Natural killer cell treated with Interleukin-12 subunit alpha and Interleukin-12 subunit beta and Interleukin-15 and Interleukin-18, amount 100 ng/mL, for 72 hours (primary cell): ENCODE measurements around the gene TFIP11. TPM values are rescaled to one million over a fixed set of nuclear protein-coding genes. Genes with fewer than 3 reads are reported as not detected.

Source experiments
- ATAC-seq, 2 donors: fragments of 150-1000 bp; cut with Tn5 transposase in 1 of 2; sonication (Bioruptor Pico), chemical (Tn5 transposase) in 1 of 2; 2 replicates each; pipeline ENCODE4 v1.10.0; 2021
- DNase-seq: peaks from one replicate; pipeline ENCODE4 v3.0.0; 2022; ENCODE audit warnings: low spot score
- H3K27ac Mint-ChIP-seq, 2 donors: 1 replicate in 1 of 2; 2 replicates in 1 of 2; pipeline ENCODE4 v1.8.0; 2022; ENCODE audit warnings: mixed read lengths in 2 of 2, mild to moderate bottlenecking in 1 of 2, moderate library complexity in 1 of 2
- H3K27me3 Mint-ChIP-seq, 2 donors: 1 replicate in 1 of 2; 2 replicates in 1 of 2; pipeline ENCODE4 v1.8.0; 2022; ENCODE audit warnings: mixed read lengths in 2 of 2
- H3K36me3 Mint-ChIP-seq: one replicate; pipeline ENCODE4 v1.8.0; 2022; ENCODE audit warnings: mixed read lengths
- H3K4me1 Mint-ChIP-seq, 2 donors: 1 replicate in 1 of 2; 2 replicates in 1 of 2; pipeline ENCODE4 v1.8.0; 2022; ENCODE audit warnings: low read depth in 2 of 2, mixed read lengths in 2 of 2, mild to moderate bottlenecking in 1 of 2
- H3K4me3 Mint-ChIP-seq: one replicate; pipeline ENCODE4 v1.8.0; 2022; ENCODE audit warnings: mixed read lengths
- H3K9me3 Mint-ChIP-seq: 2 replicates; pipeline ENCODE4 v1.8.0; 2022; ENCODE audit warnings: mixed read lengths
- total RNA-seq, 2 donors: library from RNA; stranded (reverse); gene quantifications; one replicate each; pipeline ENCODE4 v1.2.3, GENCODE V29; 2022

TFIP11 gene
- total RNA-seq, 2 donors from 2014 or later: 56.5 to 57.7 TPM

- H3K27ac Mint-ChIP-seq: peak overlapping the region; percentile 92 to 99
- peaks cover 11% of the 10 kb centered on the region for H3K36me3 Mint-ChIP-seq
- no peak for DNase-seq
- no peaks in the 10 kb centered on the region for H3K9me3 Mint-ChIP-seq
- ATAC-seq: no peak
- peak overlapping the region; percentile 99 for H3K4me3 Mint-ChIP-seq
- no peaks in the 10 kb centered on the region for H3K27me3 Mint-ChIP-seq
- H3K4me1 Mint-ChIP-seq: peaks cover 37 to 39% of the 10 kb centered on the region in 2 donors
These were observed 1.6 kb upstream of the TFIP11 start for GRCh38 chr22:26513838-26514237.

GRCh38 chr22:26508148-26508547 is 4.1 kb downstream of the TFIP11 start:
- no peaks in the 10 kb centered on the region for H3K9me3 Mint-ChIP-seq
- peaks cover 39 to 40% of the 10 kb centered on the region in 2 donors for H3K4me1 Mint-ChIP-seq
- H3K27me3 Mint-ChIP-seq: no peaks in the 10 kb centered on the region
- ATAC-seq: no peak
- DNase-seq: no peak
- peaks cover 36% of the 10 kb centered on the region for H3K36me3 Mint-ChIP-seq
- H3K27ac Mint-ChIP-seq: no peak overlapping the region
- no peak overlapping the region for H3K4me3 Mint-ChIP-seq

- H3K4me3 Mint-ChIP-seq: peak overlapping the region; percentile 59
- peak overlapping the region; percentile 81 to 96 for H3K27ac Mint-ChIP-seq
- peaks cover 25% of the 10 kb centered on the region in 2 donors for H3K4me1 Mint-ChIP-seq
- no peaks in the 10 kb centered on the region for H3K9me3 Mint-ChIP-seq
- no peaks in the 10 kb centered on the region for H3K27me3 Mint-ChIP-seq
- no peak for ATAC-seq
- peaks cover 50% of the 10 kb centered on the region for H3K36me3 Mint-ChIP-seq
- no peak for DNase-seq
These were observed 8.5 kb downstream of the TFIP11 start for GRCh38 chr22:26503758-26504157.

GRCh38 chr22:26502688-26503561 is 9.3 kb downstream of the TFIP11 start:
- DNase-seq: peak; percentile 73
- H3K4me3 Mint-ChIP-seq: peak overlapping the region; percentile 59
- no peaks in the 10 kb centered on the region for H3K9me3 Mint-ChIP-seq
- peaks cover 25% of the 10 kb centered on the region in 2 donors for H3K4me1 Mint-ChIP-seq
- H3K27ac Mint-ChIP-seq: peak overlapping the region; percentile 81 to 96
- no peaks in the 10 kb centered on the region for H3K27me3 Mint-ChIP-seq
- peak; percentile 87 to 95 for ATAC-seq
- H3K36me3 Mint-ChIP-seq: peaks cover 50% of the 10 kb centered on the region

- no peak for ATAC-seq
- H3K9me3 Mint-ChIP-seq: no peaks in the 10 kb centered on the region
- no peaks in the 10 kb centered on the region for H3K27me3 Mint-ChIP-seq
- peaks cover 54% of the 10 kb centered on the region for H3K36me3 Mint-ChIP-seq
- no peak for DNase-seq
- H3K4me1 Mint-ChIP-seq: peaks cover 25% of the 10 kb centered on the region in 2 donors
- peak overlapping the region; percentile 81 to 96 for H3K27ac Mint-ChIP-seq
- no peak overlapping the region for H3K4me3 Mint-ChIP-seq
These were observed 10.3 kb downstream of the TFIP11 start for GRCh38 chr22:26501996-26502395.

GRCh38 chr22:26499188-26499703 is 13.0 kb downstream of the TFIP11 start:
- Mint-ChIP-seq H3K36me3 (peaks cover 47% of the 10 kb centered on the region), H3K27ac (no peak overlapping the region), H3K9me3 (no peaks in the 10 kb centered on the region), H3K4me1 (peaks cover 22 to 27% of the 10 kb centered on the region in 2 donors), H3K4me3 (no peak overlapping the region), H3K27me3 (no peaks in the 10 kb centered on the region)
- ATAC-seq (no peak), DNase-seq (no peak)

- peaks cover 0 to 11% of the 10 kb centered on the region in 2 donors for H3K4me1 Mint-ChIP-seq
- peaks cover 25% of the 10 kb centered on the region for H3K36me3 Mint-ChIP-seq
- DNase-seq: no peak
- no peak for ATAC-seq
- H3K27me3 Mint-ChIP-seq: no peaks in the 10 kb centered on the region
- no peaks in the 10 kb centered on the region for H3K9me3 Mint-ChIP-seq
- H3K27ac Mint-ChIP-seq: no peak overlapping the region
- no peak overlapping the region for H3K4me3 Mint-ChIP-seq
These were observed 15.8 kb downstream of the TFIP11 start for GRCh38 chr22:26496456-26496855.

- Mint-ChIP-seq H3K4me3 (no peak overlapping the region), H3K36me3 (peaks cover 21% of the 10 kb centered on the region), H3K27ac (no peak overlapping the region), H3K9me3 (no peaks in the 10 kb centered on the region), H3K27me3 (no peaks in the 10 kb centered on the region), H3K4me1 (peaks cover 0 to 9% of the 10 kb centered on the region in 2 donors)
- ATAC-seq: no peak
- no peak for DNase-seq
These were observed 17.8 kb downstream of the TFIP11 start for GRCh38 chr22:26494506-26494905.

- Mint-ChIP-seq H3K27me3 (no peaks in the 10 kb centered on the region), H3K4me1 (peaks cover 0 to 15% of the 10 kb centered on the region in 2 donors), H3K27ac (no peak overlapping the region), H3K9me3 (no peaks in the 10 kb centered on the region), H3K36me3 (peaks cover 24% of the 10 kb centered on the region), H3K4me3 (no peak overlapping the region)
- no peak for DNase-seq
- no peak for ATAC-seq
These were observed 20.1 kb downstream of the TFIP11 start for GRCh38 chr22:26492220-26492619.

- Mint-ChIP-seq H3K36me3 (peaks cover 18% of the 10 kb centered on the region), H3K4me1 (peaks cover 9 to 22% of the 10 kb centered on the region in 2 donors), H3K27ac (no peak overlapping the region), H3K9me3 (no peaks in the 10 kb centered on the region), H3K4me3 (no peak overlapping the region), H3K27me3 (no peaks in the 10 kb centered on the region)
- DNase-seq (no peak), ATAC-seq (no peak)
These were observed 22.7 kb downstream of the TFIP11 start for GRCh38 chr22:26489447-26490036.

GRCh38 chr22:26487996-26488395 is 24.3 kb downstream of the TFIP11 start:
- no peak for DNase-seq
- peaks cover 13% of the 10 kb centered on the region for H3K36me3 Mint-ChIP-seq
- no peak for ATAC-seq
- H3K4me1 Mint-ChIP-seq: peaks cover 18 to 22% of the 10 kb centered on the region in 2 donors
- H3K27ac Mint-ChIP-seq: no peak overlapping the region
- H3K9me3 Mint-ChIP-seq: no peaks in the 10 kb centered on the region
- no peak overlapping the region for H3K4me3 Mint-ChIP-seq
- H3K27me3 Mint-ChIP-seq: no peaks in the 10 kb centered on the region

- DNase-seq (no peak), ATAC-seq (no peak)
- H3K27ac Mint-ChIP-seq: peak overlapping the region in 1 of 2 donors; percentile 95
- peaks cover 16% of the 10 kb centered on the region for H3K36me3 Mint-ChIP-seq
- H3K4me3 Mint-ChIP-seq: peak overlapping the region; percentile 15
- H3K9me3 Mint-ChIP-seq: no peaks in the 10 kb centered on the region
- H3K27me3 Mint-ChIP-seq: no peaks in the 10 kb centered on the region
- H3K4me1 Mint-ChIP-seq: peaks cover 34 to 37% of the 10 kb centered on the region in 2 donors
These were observed 25.9 kb downstream of the TFIP11 start for GRCh38 chr22:26486394-26486793.

- H3K4me3 Mint-ChIP-seq: peak overlapping the region; percentile 64
These were observed 26.4 kb downstream of the TFIP11 start for GRCh38 chr22:26485806-26486390.

GRCh38 chr22:26485013-26485412 is 27.3 kb downstream of the TFIP11 start:
- H3K36me3 Mint-ChIP-seq: peaks cover 11% of the 10 kb centered on the region
- peaks cover 40 to 43% of the 10 kb centered on the region in 2 donors for H3K4me1 Mint-ChIP-seq
- peak overlapping the region; percentile 84 to 95 for H3K27ac Mint-ChIP-seq
- DNase-seq: no peak
- no peak for ATAC-seq
- no peaks in the 10 kb centered on the region for H3K9me3 Mint-ChIP-seq
- peak overlapping the region; percentile 92 for H3K4me3 Mint-ChIP-seq
- H3K27me3 Mint-ChIP-seq: no peaks in the 10 kb centered on the region

More at GRCh38 chr22:26485806-26486390, 26.4 kb downstream of the TFIP11 start:
- Mint-ChIP-seq H3K27ac (peak overlapping the region; percentile 84 to 95), H3K27me3 (no peaks in the 10 kb centered on the region), H3K9me3 (no peaks in the 10 kb centered on the region), H3K4me1 (peaks cover 39 to 40% of the 10 kb centered on the region in 2 donors), H3K36me3 (peaks cover 14% of the 10 kb centered on the region)
- ATAC-seq: no peak
- DNase-seq: no peak
